Mesendoderm (in vitro differentiated cells): ENCODE results near the gene MALAT1.

ENCODE experiments used
- DNase-seq: peaks from one replicate; pipeline ENCODE4 v3.0.0; 2013
- H2AK5ac ChIP-seq: 2 replicates; pipeline ENCODE4 v1.6.1; 2013; ENCODE audit warnings: low read length, inconsistent platforms
- H2BK120ac ChIP-seq: 2 replicates; pipeline ENCODE4 v1.6.1; 2013; ENCODE audit warnings: low read depth, mild to moderate bottlenecking, low read length, moderate library complexity, mixed read lengths
- H2BK15ac ChIP-seq: replicated peaks from 2 replicates; pipeline ENCODE4 v1.6.1; 2013; ENCODE audit warnings: low read depth, mild to moderate bottlenecking, moderate library complexity
- H2BK5ac ChIP-seq: 2 replicates; pipeline ENCODE4 v1.6.1; 2013; ENCODE audit warnings: low read length, inconsistent platforms
- H3K18ac ChIP-seq: 2 replicates; pipeline ENCODE4 v1.6.1; 2013; ENCODE audit warnings: mild to moderate bottlenecking, low read length, mixed read lengths
- H3K23ac ChIP-seq: one replicate; pipeline ENCODE4 v1.6.1; 2013; ENCODE audit warnings: low read length
- H3K27ac ChIP-seq: 2 replicates; pipeline ENCODE4 v1.5.1; 2013; ENCODE audit warnings: low read depth, mild to moderate bottlenecking, inconsistent platforms, low read length, moderate library complexity
- H3K27me3 ChIP-seq: 2 replicates; pipeline ENCODE4 v1.6.1; 2013; ENCODE audit warnings: low read length, control low read depth, mild to moderate bottlenecking, inconsistent platforms; ENCODE audit not compliant: insufficient read depth, poor library complexity
- H3K36me3 ChIP-seq: 2 replicates; pipeline ENCODE4 v1.6.1; 2013; ENCODE audit warnings: low read length, inconsistent platforms; ENCODE audit not compliant: control insufficient read depth, insufficient read depth
- H3K4ac ChIP-seq: one replicate; pipeline ENCODE4 v1.6.1; 2013; ENCODE audit warnings: low read depth, mild to moderate bottlenecking, low read length, moderate library complexity
- H3K4me1 ChIP-seq: 2 replicates; pipeline ENCODE4 v1.6.1; 2013; ENCODE audit warnings: low read depth, low read length, inconsistent platforms; ENCODE audit not compliant: control insufficient read depth
- H3K4me2 ChIP-seq: 2 replicates; pipeline ENCODE4 v1.6.1; 2013; ENCODE audit warnings: low read length
- H3K4me3 ChIP-seq: 2 replicates; pipeline ENCODE4 v1.5.1; 2013; ENCODE audit warnings: mild to moderate bottlenecking, low read length
- H3K56ac ChIP-seq: one replicate; pipeline ENCODE4 v1.6.1; 2013; ENCODE audit warnings: low read length
- H3K79me1 ChIP-seq: 2 replicates; pipeline ENCODE4 v1.6.1; 2013; ENCODE audit warnings: low read length, inconsistent platforms
- H3K79me2 ChIP-seq: 2 replicates; pipeline ENCODE4 v1.6.1; 2013; ENCODE audit warnings: mild to moderate bottlenecking, low read length; ENCODE audit not compliant: control insufficient read depth, insufficient read depth
- H3K9ac ChIP-seq: 2 replicates; pipeline ENCODE4 v1.6.1; 2013; ENCODE audit warnings: low read length, inconsistent platforms
- H4K5ac ChIP-seq: one replicate; pipeline ENCODE4 v1.6.1; 2013; ENCODE audit warnings: low read length
- H4K8ac ChIP-seq: one replicate; pipeline ENCODE4 v1.6.1; 2013; ENCODE audit warnings: low read depth, mild to moderate bottlenecking, control low read depth, low read length, moderate library complexity
- WGBS: extraction: QIAGEN DNeasy Blood & Tissue Kit; methylation state at CpG from one replicate; pipeline ENCODE4 v1.1.7; 2013; ENCODE audit warnings: low lambda C conversion rate, missing lambda C conversion rate; ENCODE audit not compliant: insufficient coverage; ENCODE audit errors: extremely low coverage; 5-methylcytosine and 5-hydroxymethylcytosine counted together

Gene MALAT1

GRCh38 chr11:65502555-65503367 lies 3.9 kb downstream of the MALAT1 start:
- Histone ChIP-seq H3K4me1 (peaks cover 3% of the 10 kb centered on the region), H4K5ac (no peak overlapping the region), H2BK120ac (no peak overlapping the region), H3K79me1 (peaks cover 1% of the 10 kb centered on the region), H3K79me2 (peaks cover 70% of the 10 kb centered on the region), H3K36me3 (peaks cover 19% of the 10 kb centered on the region), H2AK5ac (no peak overlapping the region), H3K23ac (no peak overlapping the region), H3K27me3 (no peaks in the 10 kb centered on the region), H3K56ac (peak overlapping the region; percentile 63), H3K4me2 (peak overlapping the region; percentile 89), H3K18ac (no peak overlapping the region), H3K27ac (no peak overlapping the region), H2BK15ac (no peak overlapping the region), H4K8ac (no peak overlapping the region), H3K4me3 (peak overlapping the region; percentile 74), H3K4ac (no peak overlapping the region), H3K9ac (peak overlapping the region; percentile 76), H2BK5ac (no peak overlapping the region)
- no CpG with 5 or more reads among the region's 6 CpGs for WGBS
- DNase-seq: peak; percentile 57

GRCh38 chr11:65503368-65503948 lies 4.6 kb downstream of the MALAT1 start:
- Histone ChIP-seq H2BK15ac (no peak overlapping the region), H3K23ac (no peak overlapping the region), H3K27me3 (no peaks in the 10 kb centered on the region), H3K4me2 (peak overlapping the region; percentile 89), H3K27ac (no peak overlapping the region), H2AK5ac (no peak overlapping the region), H3K4me1 (peaks cover under 1% of the 10 kb centered on the region), H3K56ac (no peak overlapping the region), H3K79me2 (peaks cover 70% of the 10 kb centered on the region), H2BK120ac (no peak overlapping the region), H3K4me3 (peak overlapping the region; percentile 74), H4K5ac (no peak overlapping the region), H2BK5ac (no peak overlapping the region), H4K8ac (no peak overlapping the region), H3K36me3 (peaks cover 19% of the 10 kb centered on the region), H3K79me1 (no peaks in the 10 kb centered on the region), H3K9ac (peak overlapping the region; percentile 76), H3K4ac (no peak overlapping the region), H3K18ac (no peak overlapping the region)
- DNase-seq: no peak
- WGBS: no CpG with 5 or more reads among the region's 3 CpGs

GRCh38 chr11:65503949-65504673 lies 5.3 kb downstream of the MALAT1 start:
- no peak overlapping the region for H3K27ac ChIP-seq
- peak overlapping the region; percentile 49 for H3K4me2 ChIP-seq
- no peak overlapping the region for H2BK120ac ChIP-seq
- H3K56ac ChIP-seq: peak overlapping the region; percentile 43
- no peaks in the 10 kb centered on the region for H3K79me1 ChIP-seq
- no peak overlapping the region for H2BK5ac ChIP-seq
- no peak overlapping the region for H3K23ac ChIP-seq
- H4K5ac ChIP-seq: no peak overlapping the region
- no CpG with 5 or more reads among the region's 3 CpGs for WGBS
- no peak overlapping the region for H3K18ac ChIP-seq
- H2BK15ac ChIP-seq: no peak overlapping the region
- peaks cover 19% of the 10 kb centered on the region for H3K36me3 ChIP-seq
- no peaks in the 10 kb centered on the region for H3K4me1 ChIP-seq
- peak; percentile 68 for DNase-seq
- peak overlapping the region; percentile 18 for H3K4me3 ChIP-seq
- peak overlapping the region; percentile 61 for H3K9ac ChIP-seq
- H4K8ac ChIP-seq: no peak overlapping the region
- no peak overlapping the region for H3K4ac ChIP-seq
- peaks cover 70% of the 10 kb centered on the region for H3K79me2 ChIP-seq
- no peak overlapping the region for H2AK5ac ChIP-seq
- H3K27me3 ChIP-seq: no peaks in the 10 kb centered on the region

- H2BK120ac ChIP-seq: no peak overlapping the region
- no peaks in the 10 kb centered on the region for H3K4me1 ChIP-seq
- H2AK5ac ChIP-seq: no peak overlapping the region
- peaks cover 19% of the 10 kb centered on the region for H3K36me3 ChIP-seq
- no peak overlapping the region for H2BK5ac ChIP-seq
- H3K27ac ChIP-seq: no peak overlapping the region
- no peak overlapping the region for H3K18ac ChIP-seq
- H3K56ac ChIP-seq: no peak overlapping the region
- WGBS: no CpG with 5 or more reads among the region's 8 CpGs
- H3K79me1 ChIP-seq: no peaks in the 10 kb centered on the region
- H3K23ac ChIP-seq: no peak overlapping the region
- H4K8ac ChIP-seq: no peak overlapping the region
- H4K5ac ChIP-seq: no peak overlapping the region
- no peak overlapping the region for H3K4ac ChIP-seq
- peak overlapping the region; percentile 21 for H3K9ac ChIP-seq
- DNase-seq: peak; percentile 10
- H3K79me2 ChIP-seq: peaks cover 67% of the 10 kb centered on the region
- peak overlapping the region; percentile 15 for H3K4me2 ChIP-seq
- H3K27me3 ChIP-seq: no peaks in the 10 kb centered on the region
- H2BK15ac ChIP-seq: no peak overlapping the region
- H3K4me3 ChIP-seq: no peak overlapping the region
These were observed 6.0 kb downstream of the MALAT1 start for GRCh38 chr11:65504674-65505465.

- Histone ChIP-seq H2BK5ac (no peak overlapping the region), H3K27me3 (no peaks in the 10 kb centered on the region), H4K8ac (no peak overlapping the region), H3K9ac (peak overlapping the region; percentile 23), H4K5ac (no peak overlapping the region), H3K4me3 (no peak overlapping the region), H2BK120ac (no peak overlapping the region), H3K56ac (no peak overlapping the region), H3K79me2 (peaks cover 59% of the 10 kb centered on the region), H3K36me3 (peaks cover 19% of the 10 kb centered on the region), H2BK15ac (no peak overlapping the region), H3K4ac (no peak overlapping the region), H2AK5ac (no peak overlapping the region), H3K4me2 (peak overlapping the region; percentile 23), H3K18ac (no peak overlapping the region), H3K4me1 (no peaks in the 10 kb centered on the region), H3K79me1 (no peaks in the 10 kb centered on the region), H3K27ac (no peak overlapping the region), H3K23ac (no peak overlapping the region)
- WGBS: no CpG with 5 or more reads among the region's 12 CpGs
- DNase-seq: peak; percentile 22
These were observed 6.8 kb downstream of the MALAT1 start for GRCh38 chr11:65505466-65506289.
